Breast epithelium (tissue), 3 donors: ENCODE results near the gene U2SURP.

Source experiments
- CTCF ChIP-seq, 3 donors: fragments of 450-650 bp; IDR thresholded peaks; one replicate each; pipeline ENCODE4 v1.5.1; 2016 to 2017; ENCODE audit warnings: antibody characterized with exemption in 3 of 3, mild to moderate bottlenecking in 3 of 3, moderate library complexity in 3 of 3
- POLR2A ChIP-seq: fragments of 450-650 bp; IDR thresholded peaks from one replicate; pipeline ENCODE4 v1.6.1; 2016; ENCODE audit warnings: antibody characterized with exemption, mild to moderate bottlenecking, moderate library complexity
- POLR2AphosphoS5 ChIP-seq, 3 donors: sonication (generic); formaldehyde crosslinking; IDR thresholded peaks; one replicate each; pipeline ENCODE4 v1.6.1; 2017; ENCODE audit warnings: antibody characterized with exemption in 3 of 3

GRCh38 chr3:142981108-142981507 lies 20.3 kb upstream of the U2SURP start:
- no peak for TF ChIP-seq CTCF (IDR thresholded peaks at IDR 0.05)
- TF ChIP-seq POLR2A: no peak
- no peak for TF ChIP-seq POLR2AphosphoS5 (IDR thresholded peaks at IDR 0.05)
